ENCODE measurements around the gene STAC.
A peak's percentile ranks its signal among the peaks of the same experiment; 100 is the strongest.

The STAC gene

GRCh38 chr3:36366308-36366707 is 14.0 kb upstream of the STAC start:
- no peak for DNase-seq (ENCODE audit: low read depth in 2 of 2)
- TF ChIP-seq CTCF (IDR thresholded peaks at IDR 0.05; ENCODE audit: low read depth, low read length), result no peak
- no peak overlapping the region for H3K4me3 ChIP-seq (replicated peaks in 1 of 2; ENCODE audit: low read depth in 2 of 2, low read length in 2 of 2)

- no peak overlapping the region for H3K4me3 ChIP-seq (replicated peaks in 1 of 2; ENCODE audit: low read depth in 2 of 2, low read length in 2 of 2)
- TF ChIP-seq CTCF (IDR thresholded peaks at IDR 0.05; ENCODE audit: low read depth, low read length), result no peak
- DNase-seq (ENCODE audit: low read depth in 2 of 2), result no peak
These were observed 12.3 kb upstream of the STAC start for GRCh38 chr3:36367912-36368573.

GRCh38 chr3:36372534-36372935 is 7.8 kb upstream of the STAC start:
- peak in 1 of 2 donors; percentile 60 for DNase-seq (ENCODE audit: low read depth in 2 of 2)
- no peak overlapping the region for H3K4me3 ChIP-seq (replicated peaks in 1 of 2; ENCODE audit: low read depth in 2 of 2, low read length in 2 of 2)
- no peak for TF ChIP-seq CTCF (IDR thresholded peaks at IDR 0.05; ENCODE audit: low read depth, low read length)

- DNase-seq (ENCODE audit: low read depth in 2 of 2), result peak; percentile 36 to 67
- TF ChIP-seq CTCF (IDR thresholded peaks at IDR 0.05; ENCODE audit: low read depth, low read length), result no peak
- H3K4me3 ChIP-seq (replicated peaks in 1 of 2; ENCODE audit: low read depth in 2 of 2, low read length in 2 of 2), result no peak overlapping the region
These were observed 7.2 kb upstream of the STAC start for GRCh38 chr3:36373084-36373483.

- DNase-seq (ENCODE audit: low read depth in 2 of 2), result no peak
These were observed 6.6 kb upstream of the STAC start for GRCh38 chr3:36373666-36374065.

GRCh38 chr3:36379872-36380220 is 458 bp upstream of the STAC start:
- H3K4me3 ChIP-seq (replicated peaks in 1 of 2; ENCODE audit: low read depth in 2 of 2, low read length in 2 of 2), result peak overlapping the region; percentile 8 to 66
- no peak for DNase-seq (ENCODE audit: low read depth in 2 of 2)
- TF ChIP-seq CTCF (IDR thresholded peaks at IDR 0.05; ENCODE audit: low read depth, low read length), result no peak

More at GRCh38 chr3:36373666-36374065, 6.6 kb upstream of the STAC start:
- no peak for TF ChIP-seq CTCF (IDR thresholded peaks at IDR 0.05; ENCODE audit: low read depth, low read length)
- no peak overlapping the region for H3K4me3 ChIP-seq (replicated peaks in 1 of 2; ENCODE audit: low read depth in 2 of 2, low read length in 2 of 2)

Measured in cardiac fibroblast (primary cell).